ENCODE data around the gene SHFL.

SHFL gene

GRCh38 chr19:10106100-10106936 is 20.2 kb downstream of the SHFL start, which contains the start of gene PPAN (continued):
- TF ChIP-seq ZBTB6 (tag by site-specific recombination; IDR thresholded peaks at IDR 0.05) (peak; percentile 14), CTCF (tag by site-specific recombination; IDR thresholded peaks at IDR 0.05) (peak; percentile 78), KLF17 (tag by site-specific recombination; IDR thresholded peaks at IDR 0.05) (peak; percentile 44; the same call in 1 of the 2 replicates), REST (tag by site-specific recombination; IDR thresholded peaks at IDR 0.05) (0 out of 2 replicates have a peak, but pooled peaks have one; percentile 9), ZNF518A (tag by site-specific recombination; conservative IDR thresholded peaks at IDR 0.05; ENCODE audit: low read depth) (peak; percentile 67), ZNF792 (tag by site-specific recombination; IDR thresholded peaks at IDR 0.05) (peak; percentile 52; the same call in 1 of the 2 replicates), YY2 (tag by site-specific recombination; IDR thresholded peaks at IDR 0.05) (0 out of 2 replicates have a peak, but pooled peaks have one; percentile 44), ZNF394 (tag by site-specific recombination; IDR thresholded peaks at IDR 0.05; ENCODE audit: borderline replicate concordance) (peak; percentile 29; the same call in 1 of the 2 replicates), ZNF416 (tag by site-specific recombination; IDR thresholded peaks at IDR 0.05) (no peak), PRDM4 (tag by site-specific recombination; IDR thresholded peaks at IDR 0.05) (peak; percentile 80), ZNF610 (tag by site-specific recombination; IDR thresholded peaks at IDR 0.05; ENCODE audit: borderline replicate concordance) (peak; percentile 17; the same call in 1 of the 2 replicates), ZBTB21 (tag by site-specific recombination; IDR thresholded peaks at IDR 0.05) (peak; percentile 33; the same call in 1 of the 2 replicates), ZBTB17 (tag by site-specific recombination; IDR thresholded peaks at IDR 0.05) (peak; percentile 50), ZBTB10 (tag by site-specific recombination; IDR thresholded peaks at IDR 0.05) (no peak), GLIS2 (tag by site-specific recombination; IDR thresholded peaks at IDR 0.05) (peak; percentile 90), GLI4 (tag by site-specific recombination; IDR thresholded peaks at IDR 0.05) (0 out of 2 replicates have a peak, but pooled peaks have one; percentile 47)

All from HEK293 (cell line).